HTR-8/SVneo (cell line): ENCODE results near the gene CLDN7.
"Not testable (repeated sequence)": the region's sequence is repeated elsewhere in the genome, so short reads cannot be mapped to it uniquely, and the experiment has no call there.

ENCODE experiments used
- DNase-seq: peaks from one replicate; pipeline ENCODE4 v3.0.0; 2011; ENCODE audit warnings: low spot score, mixed read lengths; ENCODE audit not compliant: insufficient read length
- FAIRE-seq: peaks from 2 replicates; lab custom pipeline; 2011; peaks lifted over from hg19 to GRCh38; lab: Jason Lieb, UNC

Gene CLDN7

DNA sequence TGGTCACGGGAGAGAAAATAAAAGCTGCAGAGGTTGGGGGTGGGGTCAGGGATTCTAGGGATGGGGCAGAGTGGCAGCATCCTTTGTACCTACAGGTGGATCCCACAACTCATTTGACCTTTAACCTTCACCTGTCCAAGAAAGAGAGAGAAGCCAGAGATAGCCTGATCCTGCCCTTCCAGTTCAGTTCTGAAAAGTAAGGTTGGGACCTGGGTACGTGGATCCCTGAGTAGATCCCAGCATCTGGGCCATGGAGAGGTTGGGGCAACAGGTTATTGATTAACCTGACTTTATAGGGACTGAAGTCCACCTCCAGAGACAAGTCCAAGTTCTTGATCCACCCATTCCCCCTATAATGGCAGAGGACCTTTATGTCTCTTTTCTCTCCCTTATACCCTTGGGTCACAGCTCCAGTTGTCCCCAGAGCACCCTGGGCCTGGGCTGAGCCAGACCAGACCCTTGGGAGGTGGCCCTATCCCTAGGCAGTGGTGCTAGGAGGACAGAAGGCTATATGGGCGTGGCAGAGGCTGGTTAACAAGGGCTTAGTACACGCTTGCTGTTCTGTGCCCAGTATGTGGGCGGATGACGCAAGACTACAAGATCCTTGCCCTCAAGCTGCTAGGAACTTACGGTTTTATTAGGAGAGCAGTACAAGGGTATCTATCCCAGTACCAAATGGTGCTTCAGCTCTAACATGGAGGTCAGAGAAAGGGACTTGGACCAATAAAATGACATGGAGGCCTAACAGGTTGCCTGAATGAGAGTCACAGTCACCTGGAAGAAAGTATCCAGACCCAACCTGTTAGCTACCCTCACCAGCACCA lies 3.3 kb downstream of the CLDN7 start:
- FAIRE-seq: no peak
- DNase-seq: no peak

DNA sequence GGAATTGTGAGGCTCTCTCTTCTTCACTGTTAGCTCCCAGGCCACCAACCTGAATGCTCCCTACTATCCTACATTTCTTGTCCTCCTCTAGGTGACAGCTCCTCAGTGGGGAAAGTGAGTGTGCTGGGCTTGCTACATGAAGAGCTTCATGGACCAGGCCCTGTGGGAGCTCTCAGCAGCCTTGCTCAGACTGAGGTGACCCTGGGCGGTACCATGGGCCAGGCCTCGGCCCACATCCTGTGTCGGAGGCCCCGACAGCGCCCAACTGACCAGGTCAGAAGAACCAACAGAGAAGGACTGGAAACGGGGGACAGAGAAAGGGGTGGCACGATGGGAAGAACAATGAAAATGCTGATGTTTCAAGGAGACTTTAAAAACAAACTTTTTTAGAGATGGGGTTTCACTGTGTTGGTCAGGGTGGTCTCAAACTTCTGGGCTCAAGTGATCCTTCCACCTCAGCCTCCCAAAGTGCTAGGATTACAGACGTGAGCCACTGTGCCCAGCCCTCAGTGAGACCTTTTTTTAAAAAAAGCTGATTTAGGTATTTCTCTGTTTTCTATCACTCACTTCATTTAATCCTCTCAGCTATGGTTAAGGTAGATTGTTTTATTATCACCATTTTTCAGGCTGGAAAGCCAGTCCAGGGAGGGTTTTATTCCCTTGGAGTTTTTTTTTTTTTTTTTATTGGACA lies 5.4 kb downstream of the CLDN7 start:
- DNase-seq (no peak), FAIRE-seq (no peak)

DNA sequence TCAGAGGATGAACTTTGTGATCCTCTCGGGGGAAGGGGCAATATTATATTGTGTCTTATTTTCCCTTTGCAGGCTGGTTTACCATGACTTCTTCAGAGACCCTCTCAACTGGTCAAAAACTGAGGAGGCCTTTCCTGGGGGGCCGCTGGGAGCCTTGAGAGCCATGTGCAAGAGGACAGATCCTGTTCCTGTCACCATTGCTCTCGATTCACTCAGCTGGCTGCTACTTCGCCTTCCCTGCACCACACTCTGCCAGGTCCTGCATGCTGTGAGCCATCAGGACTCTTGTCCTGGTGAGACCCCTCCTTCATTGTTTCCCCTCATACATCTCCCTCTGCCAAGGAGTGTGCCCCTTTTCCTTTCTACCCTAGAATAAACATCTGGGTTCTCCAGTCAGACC lies 7.8 kb downstream of the CLDN7 start:
- no peak for FAIRE-seq

DNA sequence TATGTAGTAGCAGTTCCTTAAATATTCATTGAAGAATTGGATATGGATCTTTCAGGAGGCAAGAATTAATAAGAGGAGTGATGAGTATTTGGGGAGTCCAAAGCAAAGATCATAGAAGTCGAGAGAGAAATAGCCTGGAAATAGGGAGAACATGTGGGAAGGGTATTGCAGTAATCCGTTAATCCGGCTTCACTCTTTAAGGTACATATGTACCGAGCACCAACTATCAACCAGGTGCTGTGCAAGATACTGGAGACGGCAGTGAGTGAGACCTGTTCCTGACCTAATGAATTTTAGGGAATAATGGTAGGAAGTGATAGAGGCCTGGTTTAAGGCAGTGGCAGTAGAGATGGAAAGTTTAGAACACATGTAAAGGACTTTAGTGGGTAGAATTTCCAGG lies 9.2 kb downstream of the CLDN7 start:
- no peak for FAIRE-seq
- no peak for DNase-seq

More for the DNA sequence above, 7.8 kb downstream of the CLDN7 start:
- DNase-seq: no peak

DNA sequence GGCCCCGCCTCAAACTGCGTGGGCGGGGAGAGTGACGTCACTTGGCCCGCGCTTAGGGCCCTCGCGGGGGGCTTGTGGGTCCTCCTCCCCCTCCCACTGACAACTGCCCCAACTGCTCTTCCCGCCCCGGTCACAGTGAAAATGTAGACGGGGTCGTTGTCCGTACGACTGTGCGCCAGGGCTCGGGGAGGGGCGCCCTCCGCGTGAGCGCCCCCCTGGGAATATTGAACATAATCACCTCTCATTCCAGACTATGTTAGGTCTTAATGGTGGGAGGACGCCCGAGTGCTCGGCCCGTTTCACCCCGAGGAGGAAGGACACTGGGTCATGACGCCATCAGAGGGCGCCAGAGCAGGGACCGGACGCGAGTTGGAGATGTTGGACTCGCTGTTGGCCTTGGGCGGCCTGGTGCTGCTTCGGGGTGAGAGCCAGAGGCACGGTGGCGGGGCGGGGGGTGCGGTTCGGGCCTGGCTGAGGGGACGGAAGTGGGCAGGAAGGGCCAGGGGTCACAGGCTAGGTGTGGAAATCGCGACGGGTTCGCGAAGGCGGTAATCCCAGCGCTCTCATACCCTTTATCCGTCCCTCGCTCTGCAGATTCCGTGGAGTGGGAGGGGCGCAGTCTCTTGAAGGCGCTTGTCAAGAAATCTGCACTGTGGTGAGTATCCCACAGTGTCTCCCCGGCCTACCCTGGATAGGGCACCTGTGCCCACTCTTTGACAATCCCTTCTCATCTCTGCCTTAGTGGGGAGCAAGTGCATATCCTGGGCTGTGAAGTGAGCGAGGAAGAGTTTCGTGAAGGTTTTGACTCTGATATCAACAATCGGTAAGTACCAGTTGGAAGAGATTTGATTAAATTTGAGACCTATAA lies 9.9 kb downstream of the CLDN7 start, which contains the start of gene ELP5:
Gene ELP5, plus strand, starts transcription at position 40 of the 868 bp plus-strand sequence. Its CDS starts 336 bp downstream, at position 376.
- FAIRE-seq: no peak
- DNase-seq: peak; percentile 97

DNA sequence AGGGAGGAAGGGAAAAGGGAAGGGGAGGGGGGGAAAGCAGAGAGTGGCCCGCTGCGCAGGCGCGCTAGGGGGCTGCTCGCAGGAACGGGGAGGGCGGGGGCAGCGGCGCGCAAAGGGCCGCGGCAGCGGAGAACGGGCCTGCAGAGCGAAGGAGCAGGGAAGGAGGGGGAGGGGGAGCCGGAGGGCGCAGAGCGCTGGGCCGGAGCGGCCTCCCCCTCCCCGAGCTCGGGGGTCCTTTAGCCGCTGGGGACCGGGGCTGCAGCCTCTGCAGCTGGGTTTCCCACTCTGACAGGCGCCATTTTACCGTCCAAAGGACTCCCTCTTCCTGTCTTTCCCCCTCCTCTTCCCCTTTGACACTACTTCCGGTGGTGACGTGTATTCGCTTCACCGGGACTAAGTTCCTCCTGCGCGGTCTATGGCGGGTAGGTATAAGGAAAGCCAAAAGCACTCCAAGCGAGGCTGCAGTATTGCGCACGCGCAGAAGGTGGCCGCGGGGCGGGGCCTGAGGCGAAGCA lies 10.6 kb downstream of the CLDN7 start, which contains the start of gene CTDNEP1:
Gene CTDNEP1, minus strand, starts transcription at position 74 of the 515 bp plus-strand sequence. CDS start 438 bp downstream, outside the sequence.
- peak; percentile 99 for DNase-seq
- peak; percentile 99 for FAIRE-seq

DNA sequence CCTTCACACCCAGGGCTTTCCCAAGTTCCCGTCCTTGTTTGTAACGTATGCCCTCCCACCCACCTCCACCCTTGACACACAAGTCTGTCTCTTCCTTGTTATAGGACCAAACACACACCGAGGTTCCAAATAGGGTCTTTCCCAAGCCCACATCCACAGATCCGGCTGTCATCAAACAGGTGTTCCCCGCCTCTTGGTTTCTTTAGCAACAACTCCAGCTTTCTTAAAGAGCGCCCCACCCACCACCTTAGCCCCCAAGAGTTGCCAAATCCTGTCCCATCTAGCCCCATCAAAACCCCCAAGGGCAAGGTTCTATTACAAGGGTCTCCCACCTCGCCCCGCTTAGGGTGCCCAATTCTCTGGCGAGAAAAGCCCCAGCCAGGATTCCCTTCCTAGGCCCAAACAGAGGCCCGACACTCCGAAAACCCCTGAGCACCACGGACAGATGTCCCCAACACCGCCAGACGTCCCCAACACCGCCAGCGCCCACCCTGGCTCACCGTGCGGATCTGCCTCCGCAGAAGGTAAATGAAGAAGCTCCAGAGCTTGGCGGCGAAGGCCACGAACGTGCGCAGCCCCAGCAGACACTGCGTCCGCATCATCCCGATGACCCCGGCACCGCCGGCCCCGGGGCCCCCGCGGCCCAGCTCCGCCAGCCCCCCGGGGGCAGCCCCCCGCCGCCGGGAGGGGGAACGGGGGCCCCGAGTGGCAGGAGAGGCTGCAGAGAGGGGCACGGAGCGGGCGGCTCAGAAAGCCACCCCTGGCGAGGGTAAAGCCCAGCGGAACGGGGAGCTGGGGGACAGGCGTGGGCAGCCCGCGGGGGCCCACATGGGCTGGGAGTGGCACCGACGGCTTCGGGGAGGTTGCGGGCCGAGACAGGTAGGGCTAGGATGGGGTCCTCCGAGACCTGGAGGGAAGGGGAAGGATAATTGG lies 11.3 kb downstream of the CLDN7 start:
- DNase-seq: no peak
- no peak for FAIRE-seq

DNA sequence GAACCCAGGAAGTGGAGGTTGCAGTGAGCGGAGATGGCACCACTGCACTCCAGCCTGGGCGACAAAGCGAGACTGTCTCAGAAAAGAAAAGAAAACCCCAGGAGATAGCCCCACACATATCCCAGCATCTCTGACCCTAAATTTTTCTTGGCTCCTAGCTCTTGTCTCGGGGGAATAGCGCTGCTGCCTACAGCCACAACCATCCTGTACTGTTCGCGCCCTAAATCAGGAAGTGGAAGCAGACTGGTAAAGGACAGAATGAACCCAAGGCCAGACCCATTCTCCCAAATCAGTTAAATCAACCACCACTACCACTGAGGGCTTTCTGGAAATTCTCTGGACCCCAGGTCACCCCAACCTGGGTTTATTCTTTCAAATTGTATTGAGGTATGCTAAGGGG lies 12.4 kb downstream of the CLDN7 start:
- DNase-seq (no peak), FAIRE-seq (no peak)

DNA sequence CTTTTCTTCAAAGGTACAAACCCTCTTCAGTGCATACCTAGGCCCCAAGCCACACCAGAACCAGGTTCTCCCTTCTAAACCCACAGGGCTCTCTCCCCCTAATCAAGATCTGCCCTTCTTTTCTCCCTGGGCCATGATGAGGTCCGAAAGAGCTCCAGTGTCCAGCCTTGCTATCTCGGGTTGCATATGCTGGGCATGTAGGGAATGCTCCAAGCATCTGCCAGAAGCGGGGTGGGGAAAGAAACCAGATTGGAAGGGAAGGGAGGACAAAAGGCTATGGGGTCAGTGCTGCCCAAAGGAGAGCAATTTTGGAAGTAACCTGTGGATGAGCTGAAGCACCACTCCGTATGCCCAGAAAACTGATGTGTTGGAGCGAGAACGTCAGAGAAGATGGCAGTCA lies 13.1 kb downstream of the CLDN7 start:
- no peak for DNase-seq
- FAIRE-seq: no peak

DNA sequence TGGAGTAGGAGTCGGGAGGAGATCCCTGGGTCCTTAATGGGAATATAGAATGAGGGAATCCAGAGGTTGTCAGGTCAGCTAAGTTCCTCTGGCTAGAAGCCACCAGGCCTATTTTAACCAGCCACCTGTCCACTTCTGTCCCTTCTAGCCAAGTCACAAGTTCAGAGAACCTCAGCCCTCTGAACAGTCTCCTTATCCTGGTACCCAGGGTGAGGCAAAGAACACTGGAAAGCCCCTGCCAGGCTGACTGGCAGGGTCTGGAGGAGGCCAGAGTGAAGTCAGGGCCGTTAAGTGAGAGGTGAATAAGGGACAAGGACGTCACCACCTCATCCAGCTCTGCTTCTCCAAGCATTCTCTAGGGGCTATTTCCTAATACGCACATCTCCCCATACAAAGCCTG lies 13.5 kb downstream of the CLDN7 start:
- DNase-seq: no peak
- FAIRE-seq: no peak

DNA sequence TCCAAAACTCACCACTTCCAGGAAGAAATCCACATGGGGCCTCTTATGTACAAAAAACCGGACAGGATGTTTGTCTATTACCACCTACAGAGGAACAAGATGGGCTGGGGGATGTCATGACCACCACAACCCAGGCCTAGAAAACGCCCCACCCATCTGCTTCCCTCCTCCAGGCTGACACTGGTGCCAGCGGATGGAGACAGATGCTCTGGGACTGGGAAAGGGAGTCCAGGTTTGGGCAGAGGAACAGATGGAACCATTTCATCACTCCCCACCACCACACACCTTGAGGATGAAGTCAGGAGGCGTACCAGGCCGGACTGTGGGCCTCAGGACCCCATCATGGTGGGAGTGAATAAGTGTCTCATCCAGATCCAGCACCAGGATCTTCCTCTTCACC lies 15.5 kb downstream of the CLDN7 start:
- no peak for DNase-seq
- no peak for FAIRE-seq

DNA sequence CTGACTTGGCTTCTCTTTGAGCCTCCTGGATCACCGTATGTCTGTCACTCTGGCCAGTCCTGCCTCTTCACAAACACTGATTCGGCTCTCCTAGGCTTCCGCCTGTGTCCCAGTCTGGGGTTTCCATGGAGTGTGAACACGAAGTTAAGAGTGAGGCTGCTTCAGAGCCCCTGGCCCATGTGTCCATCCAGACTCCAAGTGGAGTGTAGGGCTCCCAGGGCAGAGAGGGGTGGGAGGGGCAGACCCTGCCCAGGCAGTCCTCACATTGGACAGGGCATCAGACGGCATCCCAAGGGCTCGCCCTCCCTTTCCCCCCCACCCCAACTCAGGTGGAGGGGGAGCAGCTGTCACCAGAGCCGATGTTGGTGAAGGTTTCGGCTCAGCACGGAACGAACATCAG lies 18.4 kb downstream of the CLDN7 start:
- not testable (repeated sequence) for FAIRE-seq, DNase-seq

DNA sequence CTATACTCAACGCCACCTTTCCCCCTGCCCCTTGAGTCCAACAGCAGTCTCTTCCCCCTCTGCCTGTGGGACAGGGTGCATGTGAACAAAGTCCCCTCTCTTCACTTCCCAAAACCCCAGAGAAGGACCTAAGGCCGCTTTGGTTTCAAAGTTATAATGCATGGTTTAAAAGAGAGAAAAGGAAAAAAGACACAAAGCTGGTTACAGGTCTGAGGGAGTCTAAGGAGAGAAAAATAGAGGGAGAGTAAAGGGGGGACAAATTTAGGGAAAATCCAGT lies 18.9 kb downstream of the CLDN7 start:
- no peak for FAIRE-seq

DNA sequence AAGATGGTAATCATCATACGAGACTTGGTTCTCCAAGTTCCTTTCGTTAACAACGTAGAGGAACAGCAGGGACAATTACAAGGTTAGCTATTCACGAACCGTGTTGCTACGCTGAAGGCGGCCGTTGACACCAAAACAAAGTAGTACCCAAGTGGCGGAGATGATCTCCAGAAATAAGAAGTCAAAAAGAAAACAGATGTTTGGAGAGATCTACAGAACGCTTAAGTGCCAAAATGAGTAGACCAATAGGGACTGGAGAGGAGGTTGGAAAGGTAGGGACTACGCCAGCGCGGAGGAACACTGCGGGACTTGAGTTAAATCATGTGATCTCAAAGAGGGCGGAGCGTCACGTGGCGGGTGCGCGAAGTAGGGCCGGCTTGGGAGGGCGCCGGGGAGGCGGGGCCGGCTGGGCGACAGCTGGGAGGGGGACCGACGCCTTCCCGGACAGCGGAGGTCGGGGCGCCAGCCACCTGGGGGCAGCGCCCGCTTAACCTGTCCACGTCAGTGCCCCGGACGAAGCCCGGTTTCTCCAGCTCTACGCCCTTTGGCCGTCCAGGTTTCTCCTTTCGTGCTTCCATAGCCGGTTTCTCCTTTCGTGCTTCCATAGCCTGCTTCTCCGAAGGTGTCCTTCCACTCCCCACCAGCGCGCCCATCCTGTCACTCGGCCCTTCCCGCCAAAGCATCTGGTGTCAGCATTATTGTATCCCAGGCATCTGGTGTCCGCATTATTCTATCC lies 19.4 kb downstream of the CLDN7 start:
- FAIRE-seq (no peak), DNase-seq (peak; percentile 90)

More for the DNA sequence above, 18.9 kb downstream of the CLDN7 start:
- DNase-seq: no peak

DNA sequence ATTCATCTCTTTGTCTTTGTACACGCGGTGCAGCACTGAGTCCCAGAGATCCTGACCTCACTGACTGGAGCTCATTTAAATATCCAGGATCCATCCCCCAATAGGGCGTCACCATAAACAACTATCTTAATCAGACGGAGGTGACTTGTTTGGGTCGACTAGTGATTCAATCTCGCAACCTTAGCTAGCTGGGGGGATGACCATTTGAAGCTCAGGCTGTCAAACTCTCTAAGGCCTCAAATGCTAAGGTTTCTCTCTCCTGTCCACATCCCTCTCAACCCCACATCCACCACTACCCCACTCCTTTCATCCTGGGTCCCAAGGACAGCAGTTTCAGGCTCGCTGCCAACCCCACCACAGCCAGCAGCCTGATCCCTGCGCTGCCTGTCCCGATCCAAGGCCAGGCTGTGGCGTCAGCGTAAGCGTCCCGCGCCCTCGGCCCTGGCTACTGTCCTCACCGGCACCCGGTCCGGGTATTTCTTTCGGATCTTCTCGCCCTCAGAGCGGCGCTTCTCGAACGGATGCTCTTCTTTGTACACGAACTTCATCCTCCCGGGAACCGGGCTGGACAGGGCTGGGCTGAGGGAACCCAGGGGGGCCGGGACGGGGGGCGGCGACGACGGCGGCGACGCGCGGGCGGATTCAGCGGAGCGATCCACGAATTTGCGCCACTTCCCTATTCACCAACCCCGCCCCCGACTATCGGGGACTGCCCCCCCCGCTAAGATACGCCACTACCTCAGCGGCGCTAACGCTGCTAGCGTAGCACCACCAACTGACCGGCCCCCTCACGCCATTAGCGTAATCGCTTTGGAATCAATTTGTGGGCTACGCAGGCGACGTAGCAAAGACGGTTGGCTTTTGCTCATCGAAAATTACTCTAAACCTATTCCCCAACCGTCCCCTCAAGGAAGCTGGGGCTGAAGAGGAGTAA lies 20.2 kb downstream of the CLDN7 start, which contains the start of gene GABARAP:
Gene GABARAP, minus strand, starts transcription at position 667 of the 934 bp plus-strand sequence. Its CDS starts 119 bp downstream, at position 548.
- peak; percentile 98 for FAIRE-seq

DNA sequence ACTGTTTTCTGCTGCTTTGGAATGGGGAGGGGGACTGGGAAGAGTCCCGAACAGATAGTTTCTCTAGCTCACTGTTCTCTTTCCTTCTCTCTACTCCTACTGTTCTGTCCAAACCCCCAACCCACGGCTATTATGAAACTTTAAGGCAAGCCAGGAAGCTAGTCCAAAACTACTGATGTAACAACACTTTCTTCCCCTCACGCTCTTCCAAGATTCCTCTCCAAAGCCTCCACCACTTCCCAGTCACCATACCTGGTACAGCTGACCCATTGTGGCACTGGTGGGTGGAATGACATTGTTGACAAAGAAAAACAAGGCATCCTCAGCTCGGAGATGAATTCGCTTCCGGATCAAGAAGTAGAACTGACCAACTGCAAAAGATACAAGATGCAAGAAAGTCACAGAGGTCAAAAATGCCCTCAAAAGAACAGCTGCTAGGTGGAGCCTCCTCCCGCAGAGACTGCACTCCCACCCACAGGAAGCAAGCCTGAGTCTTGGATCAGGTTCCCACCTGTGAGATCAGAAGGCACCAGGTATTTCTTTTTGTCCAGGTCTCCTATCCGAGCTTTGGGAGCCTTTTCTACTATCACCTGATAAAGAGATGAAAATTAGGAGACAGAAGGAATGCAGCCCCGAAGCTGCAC lies 21.1 kb downstream of the CLDN7 start:
- DNase-seq: no peak
- peak; percentile 9 for FAIRE-seq

More for the DNA sequence above, 20.2 kb downstream of the CLDN7 start, which contains the start of gene GABARAP:
- no peak for DNase-seq

DNA sequence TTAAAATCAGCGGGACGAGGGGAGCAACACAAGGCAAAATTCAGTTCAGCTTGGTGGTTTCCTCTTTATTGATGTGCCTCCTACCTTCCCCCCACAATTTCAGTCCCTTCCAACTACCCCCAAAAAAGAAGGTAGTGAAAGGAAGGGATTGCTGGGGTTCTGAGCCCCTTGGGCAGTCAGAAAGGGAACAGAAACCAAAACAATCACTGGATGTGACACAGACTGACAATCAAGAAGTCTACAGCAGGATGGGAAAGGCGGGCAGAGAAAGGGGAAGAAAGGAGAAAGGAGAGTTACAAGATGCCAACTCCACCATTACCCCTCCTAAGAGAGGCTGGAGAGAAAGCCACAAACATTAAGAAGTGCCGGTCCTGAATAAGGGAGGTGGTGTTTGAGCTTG lies 21.9 kb downstream of the CLDN7 start:
- FAIRE-seq (no peak), DNase-seq (no peak)
